Colonic mucosa (tissue), 4 donors: Measurements from ENCODE around the gene SCRT2. TPM values are rescaled to one million over a fixed set of nuclear protein-coding genes. Genes with fewer than 3 reads are reported as not detected.

Experiments
- DNase-seq: peaks from one replicate; pipeline ENCODE4 v3.0.0-alpha.2; 2020
- H3K27ac ChIP-seq: fragments of 200-600 bp; one replicate; pipeline ENCODE4 v1.8.0; 2021
- H3K27me3 ChIP-seq: fragments of 200-600 bp; one replicate; pipeline ENCODE4 v1.8.0; 2021
- H3K36me3 ChIP-seq: fragments of 200-600 bp; one replicate; pipeline ENCODE4 v1.8.0; 2021
- H3K4me1 ChIP-seq: fragments of 200-600 bp; one replicate; pipeline ENCODE4 v1.8.0; 2021; ENCODE audit warnings: mild to moderate bottlenecking
- H3K4me3 ChIP-seq: fragments of 200-600 bp; one replicate; pipeline ENCODE4 v1.8.0; 2021
- H3K9ac ChIP-seq, 2 donors: one replicate each; pipeline ENCODE4 v1.7.0; 2013; ENCODE audit warnings: control low read depth in 2 of 2, low read depth in 2 of 2, low read length in 2 of 2
- H3K9me3 ChIP-seq: fragments of 200-600 bp; one replicate; pipeline ENCODE4 v1.8.0; 2021
- intact Hi-C: fragments of 100-400 bp; cut with DNase I; formaldehyde crosslinking; loops from one replicate; pipeline ENCODE4 v1.14.1; 2022
- total RNA-seq, 2 donors: library from RNA; stranded (reverse); fragmentation: NEBNext Ultra II Directional in 1 of 2; extraction: Animal tissue kit (Norgen Biotek cat#: 25700) in 1 of 2; gene quantifications; one replicate each; pipeline ENCODE4 v1.2.1, GENCODE V29; 2021
- TF ChIP-seq, protein P1 (sequence below): fragments of 200-600 bp; IDR thresholded peaks from one replicate; pipeline ENCODE4 v1.8.0; 2022; ENCODE audit warnings: antibody characterized with exemption, mild to moderate bottlenecking
- donor health status: healthy.
- donor health status: DM: no; HTN: no; CAD: no.
- donor health status: DM: no; HTN: no; CAD: no.

The SCRT2 gene
- total RNA-seq, 2 donors from 2014 or later, result not detected

DNA sequence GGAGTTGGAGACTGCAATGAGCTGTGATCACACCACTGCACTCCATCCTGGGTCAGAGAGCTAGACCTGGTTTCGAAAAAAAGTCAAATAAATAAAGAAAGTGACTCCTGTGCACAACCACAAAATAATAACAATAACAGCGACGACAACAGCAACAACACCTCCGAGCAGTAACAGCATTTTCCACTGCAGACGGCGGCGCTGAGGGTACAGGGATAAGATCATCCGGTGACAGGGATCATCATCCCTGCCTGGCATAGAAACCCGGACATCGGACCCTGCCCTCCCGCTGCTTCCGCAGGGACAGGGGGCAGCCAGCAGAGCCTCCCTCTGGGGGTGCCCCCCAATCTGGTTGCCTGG is 34.1 kb downstream of the SCRT2 start:
- TF ChIP-seq, protein P1, sequence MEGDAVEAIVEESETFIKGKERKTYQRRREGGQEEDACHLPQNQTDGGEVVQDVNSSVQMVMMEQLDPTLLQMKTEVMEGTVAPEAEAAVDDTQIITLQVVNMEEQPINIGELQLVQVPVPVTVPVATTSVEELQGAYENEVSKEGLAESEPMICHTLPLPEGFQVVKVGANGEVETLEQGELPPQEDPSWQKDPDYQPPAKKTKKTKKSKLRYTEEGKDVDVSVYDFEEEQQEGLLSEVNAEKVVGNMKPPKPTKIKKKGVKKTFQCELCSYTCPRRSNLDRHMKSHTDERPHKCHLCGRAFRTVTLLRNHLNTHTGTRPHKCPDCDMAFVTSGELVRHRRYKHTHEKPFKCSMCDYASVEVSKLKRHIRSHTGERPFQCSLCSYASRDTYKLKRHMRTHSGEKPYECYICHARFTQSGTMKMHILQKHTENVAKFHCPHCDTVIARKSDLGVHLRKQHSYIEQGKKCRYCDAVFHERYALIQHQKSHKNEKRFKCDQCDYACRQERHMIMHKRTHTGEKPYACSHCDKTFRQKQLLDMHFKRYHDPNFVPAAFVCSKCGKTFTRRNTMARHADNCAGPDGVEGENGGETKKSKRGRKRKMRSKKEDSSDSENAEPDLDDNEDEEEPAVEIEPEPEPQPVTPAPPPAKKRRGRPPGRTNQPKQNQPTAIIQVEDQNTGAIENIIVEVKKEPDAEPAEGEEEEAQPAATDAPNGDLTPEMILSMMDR, result no peak
- Histone ChIP-seq H3K27ac (no peak overlapping the region), H3K27me3 (peaks cover 7% of the 10 kb centered on the region), H3K4me3 (no peak overlapping the region), H3K4me1 (no peaks in the 10 kb centered on the region), H3K9ac (no peak overlapping the region), H3K36me3 (no peaks in the 10 kb centered on the region), H3K9me3 (no peaks in the 10 kb centered on the region)
- DNase-seq, result no peak
- intact Hi-C loops, result no loop called here

DNA sequence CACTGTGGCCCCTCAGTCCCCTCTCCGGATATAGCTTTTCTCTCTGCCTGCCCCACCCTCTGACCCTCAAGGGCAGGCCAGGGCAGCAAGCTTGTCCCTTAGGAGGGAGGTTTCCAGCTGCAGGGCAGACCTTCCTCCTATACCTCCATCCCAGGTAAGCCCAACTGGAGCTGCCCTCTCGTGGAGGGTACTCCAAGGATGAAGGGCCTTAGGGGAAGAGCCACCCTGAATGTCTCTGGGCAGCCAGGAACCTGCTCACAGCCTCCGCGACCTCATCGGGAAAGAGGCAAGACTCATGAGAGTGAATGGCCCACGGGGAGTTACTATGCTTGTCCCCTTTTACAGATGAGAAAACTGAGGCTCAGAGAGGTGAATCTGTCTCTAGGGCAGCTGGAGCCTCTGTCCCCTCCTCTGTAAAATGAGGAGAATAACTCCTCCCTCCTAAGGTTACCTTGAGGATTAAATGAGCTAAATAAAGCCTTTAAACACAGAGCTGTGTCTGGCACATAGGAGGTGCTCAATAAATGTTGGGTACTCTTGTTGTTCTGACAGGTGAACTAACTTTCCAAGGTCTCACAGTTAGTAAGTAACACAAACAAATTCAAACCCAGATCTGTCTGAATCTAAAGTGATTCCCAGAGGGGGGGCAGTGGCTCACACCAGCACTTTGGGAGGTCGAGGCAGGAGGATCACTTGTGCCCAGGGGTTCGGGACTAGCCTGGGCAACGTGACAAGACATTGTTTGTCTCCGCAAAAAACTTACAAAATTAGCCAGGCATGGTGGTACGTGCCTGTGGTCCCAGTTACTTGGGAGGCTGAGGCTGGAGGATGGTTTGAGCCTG is 34.7 kb downstream of the SCRT2 start:
- Histone ChIP-seq H3K27ac (no peak overlapping the region), H3K9ac (no peak overlapping the region), H3K27me3 (peaks cover 7% of the 10 kb centered on the region), H3K4me1 (no peaks in the 10 kb centered on the region), H3K9me3 (no peaks in the 10 kb centered on the region), H3K4me3 (no peak overlapping the region), H3K36me3 (no peaks in the 10 kb centered on the region)
- DNase-seq, result no peak
- intact Hi-C loops, result no loop called here
- TF ChIP-seq, protein P1, result no peak

DNA sequence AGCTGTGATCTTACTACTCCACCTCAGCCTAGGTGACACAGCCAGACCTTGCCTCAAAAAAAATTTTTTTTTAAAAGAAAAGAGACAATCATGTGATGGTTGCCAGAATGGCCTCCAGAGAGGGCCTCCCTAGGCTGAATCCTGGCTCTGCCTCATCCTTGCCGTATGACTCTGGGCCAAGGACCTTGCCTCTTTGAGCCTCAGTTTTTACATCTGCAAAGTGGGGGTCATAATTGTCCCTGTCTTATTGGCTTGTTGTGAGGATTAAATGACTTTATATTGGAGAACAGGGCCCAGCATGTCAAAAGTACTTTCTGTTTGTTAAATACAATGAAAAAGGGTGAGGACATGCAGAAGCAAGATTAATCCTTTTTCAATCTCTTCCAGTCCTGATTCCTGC is 37.0 kb downstream of the SCRT2 start:
- TF ChIP-seq, protein P1, result no peak
- intact Hi-C loops, result no loop called here
- H3K36me3 ChIP-seq, result no peaks in the 10 kb centered on the region
- no peak overlapping the region for H3K9ac ChIP-seq
- no peak for DNase-seq
- no peaks in the 10 kb centered on the region for H3K4me1 ChIP-seq
- no peak overlapping the region for H3K4me3 ChIP-seq
- H3K9me3 ChIP-seq, result no peaks in the 10 kb centered on the region
- H3K27me3 ChIP-seq, result peaks cover 7% of the 10 kb centered on the region
- no peak overlapping the region for H3K27ac ChIP-seq

DNA sequence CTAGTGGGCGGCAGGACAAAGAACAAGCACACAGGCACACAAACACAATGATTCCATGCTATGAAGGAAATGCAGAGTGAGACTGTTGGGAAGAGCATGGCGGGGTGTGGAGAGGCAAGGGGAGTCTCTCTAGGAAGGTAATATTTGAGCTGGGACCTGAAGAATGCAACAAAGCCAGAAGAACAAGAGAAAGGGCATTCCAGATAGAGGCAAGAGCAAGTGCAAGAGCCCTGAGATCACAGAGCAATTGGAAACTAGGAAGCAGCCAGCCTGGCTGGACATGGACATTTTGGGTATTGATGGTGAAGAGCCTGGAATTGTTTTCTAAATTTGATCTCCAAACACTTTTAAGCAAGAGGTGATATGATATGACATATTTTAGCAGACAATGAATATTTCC is 38.0 kb downstream of the SCRT2 start:
- TF ChIP-seq, protein P1, result no peak
- Histone ChIP-seq H3K27ac (no peak overlapping the region), H3K9ac (no peak overlapping the region), H3K27me3 (peaks cover 3% of the 10 kb centered on the region), H3K9me3 (no peaks in the 10 kb centered on the region), H3K36me3 (no peaks in the 10 kb centered on the region), H3K4me1 (no peaks in the 10 kb centered on the region), H3K4me3 (no peak overlapping the region)
- intact Hi-C loops, result no loop called here
- DNase-seq, result no peak

DNA sequence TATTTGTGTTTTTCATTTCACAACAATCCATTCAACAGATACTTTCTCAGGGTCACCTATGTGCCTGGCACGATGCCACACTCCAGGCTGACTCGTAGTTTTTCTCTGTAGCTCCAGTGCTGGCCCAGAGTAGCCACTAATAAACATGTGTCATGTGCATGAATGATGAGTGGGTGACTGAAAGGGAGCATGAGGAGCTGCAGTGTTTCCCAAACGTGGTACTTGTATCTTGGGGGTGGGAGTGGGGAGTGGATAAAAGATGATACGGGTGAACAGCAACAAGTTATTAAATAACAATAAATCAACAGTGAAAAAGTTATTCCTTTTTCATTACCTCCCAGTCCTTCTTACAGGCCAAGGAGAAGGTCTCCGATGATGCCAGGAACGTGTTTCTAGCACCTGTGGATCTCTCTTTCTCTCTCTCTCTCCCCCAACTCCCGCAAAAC is 39.7 kb downstream of the SCRT2 start:
- intact Hi-C loops, result no loop called here
- DNase-seq, result no peak
- Histone ChIP-seq H3K36me3 (no peaks in the 10 kb centered on the region), H3K4me1 (no peaks in the 10 kb centered on the region), H3K4me3 (no peak overlapping the region), H3K9me3 (no peaks in the 10 kb centered on the region), H3K27ac (no peak overlapping the region), H3K27me3 (no peaks in the 10 kb centered on the region), H3K9ac (no peak overlapping the region)
- TF ChIP-seq, protein P1, result no peak
